Mucosa of rectum (tissue), 2 donors: ENCODE data around the gene SPAG9.
"Not testable (repeated sequence)": the region's sequence is repeated elsewhere in the genome, so short reads cannot be mapped to it uniquely, and the experiment has no call there.

ENCODE experiments used
- H3K27ac ChIP-seq, 2 donors: one replicate each; pipeline ENCODE4 v1.7.0; 2013; ENCODE audit warnings: inconsistent platforms in 2 of 2, low read depth in 2 of 2, low read length in 2 of 2
- H3K27me3 ChIP-seq, 2 donors: one replicate each; pipeline ENCODE4 v1.7.0; 2013; ENCODE audit warnings: low read length in 2 of 2; ENCODE audit not compliant: control insufficient read depth in 2 of 2, insufficient read depth in 2 of 2
- H3K36me3 ChIP-seq, 2 donors: one replicate each; pipeline ENCODE4 v1.7.0; 2013; ENCODE audit warnings: low read length in 2 of 2; ENCODE audit not compliant: control insufficient read depth in 2 of 2, insufficient read depth in 2 of 2
- H3K4me1 ChIP-seq, 2 donors: one replicate each; pipeline ENCODE4 v1.7.0; 2013; ENCODE audit warnings: low read length in 2 of 2, mild to moderate bottlenecking in 1 of 2; ENCODE audit not compliant: control insufficient read depth in 2 of 2, insufficient read depth in 2 of 2
- H3K4me3 ChIP-seq, 2 donors: one replicate each; pipeline ENCODE4 v1.7.0; 2013; ENCODE audit warnings: low read length in 2 of 2
- H3K9ac ChIP-seq, 2 donors: one replicate each; pipeline ENCODE4 v1.7.0; 2013; ENCODE audit warnings: low read length in 2 of 2, low read depth in 1 of 2, mild to moderate bottlenecking in 1 of 2
- H3K9me3 ChIP-seq, 2 donors: one replicate each; pipeline ENCODE4 v1.7.0; 2013; ENCODE audit warnings: low read length in 2 of 2; ENCODE audit not compliant: control insufficient read depth in 2 of 2
- donor health status: healthy.
- donor health status: Normal muscosa, but diverticular disease.

SPAG9 gene

DNA sequence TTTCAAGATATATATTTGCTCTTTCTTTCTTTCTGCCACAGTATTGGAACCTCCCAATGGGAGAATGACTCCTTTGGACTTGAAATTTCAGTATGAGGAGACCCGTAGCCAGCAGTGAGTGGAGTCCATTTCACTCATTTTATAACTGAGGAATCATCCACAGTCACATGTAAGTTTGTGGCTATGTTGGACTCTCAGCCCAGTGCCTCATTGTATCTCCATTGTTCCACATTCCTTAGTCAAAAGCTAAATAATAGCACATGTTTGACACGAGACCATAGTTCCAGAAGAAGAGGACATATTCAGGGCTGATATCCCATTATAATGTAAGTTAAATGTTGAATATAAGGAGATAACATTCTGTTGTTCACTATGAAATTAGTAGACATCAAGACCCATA, 12.7 kb upstream of the SPAG9 start:
- Histone ChIP-seq H3K36me3 (no peaks in the 10 kb centered on the region), H3K9me3 (no peaks in the 10 kb centered on the region), H3K9ac (no peak overlapping the region), H3K4me1 (peaks cover 0 to 10% of the 10 kb centered on the region in 2 donors), H3K27me3 (no peaks in the 10 kb centered on the region), H3K4me3 (no peak overlapping the region), H3K27ac (peak overlapping the region in 1 of 2 donors; percentile 21)

- no peak overlapping the region for H3K4me3 ChIP-seq
- no peaks in the 10 kb centered on the region for H3K27me3 ChIP-seq
- peaks cover 1 to 10% of the 10 kb centered on the region in 2 donors for H3K4me1 ChIP-seq
- H3K36me3 ChIP-seq, result no peaks in the 10 kb centered on the region
- peak overlapping the region in 1 of 2 donors; percentile 29 for H3K27ac ChIP-seq
- H3K9me3 ChIP-seq, result no peaks in the 10 kb centered on the region
- no peak overlapping the region for H3K9ac ChIP-seq
These were observed 12.3 kb upstream of the SPAG9 start for GRCh38 chr17:51132964-51133319.

GRCh38 chr17:51128076-51128475, 7.4 kb upstream of the SPAG9 start:
- Histone ChIP-seq H3K4me3 (no peak overlapping the region), H3K27me3 (no peaks in the 10 kb centered on the region), H3K9ac (no peak overlapping the region), H3K4me1 (peaks cover 5 to 19% of the 10 kb centered on the region in 2 donors), H3K27ac (no peak overlapping the region), H3K36me3 (no peaks in the 10 kb centered on the region), H3K9me3 (no peaks in the 10 kb centered on the region)

- no peak overlapping the region for H3K4me3 ChIP-seq
- no peaks in the 10 kb centered on the region for H3K9me3 ChIP-seq
- H3K9ac ChIP-seq, result peak overlapping the region in 1 of 2 donors; percentile 33
- H3K27ac ChIP-seq, result peak overlapping the region in 1 of 2 donors; percentile 52
- peaks cover 14 to 21% of the 10 kb centered on the region in 2 donors for H3K4me1 ChIP-seq
- no peaks in the 10 kb centered on the region for H3K36me3 ChIP-seq
- no peaks in the 10 kb centered on the region for H3K27me3 ChIP-seq
These were observed 4.2 kb upstream of the SPAG9 start for GRCh38 chr17:51124640-51125503.

DNA sequence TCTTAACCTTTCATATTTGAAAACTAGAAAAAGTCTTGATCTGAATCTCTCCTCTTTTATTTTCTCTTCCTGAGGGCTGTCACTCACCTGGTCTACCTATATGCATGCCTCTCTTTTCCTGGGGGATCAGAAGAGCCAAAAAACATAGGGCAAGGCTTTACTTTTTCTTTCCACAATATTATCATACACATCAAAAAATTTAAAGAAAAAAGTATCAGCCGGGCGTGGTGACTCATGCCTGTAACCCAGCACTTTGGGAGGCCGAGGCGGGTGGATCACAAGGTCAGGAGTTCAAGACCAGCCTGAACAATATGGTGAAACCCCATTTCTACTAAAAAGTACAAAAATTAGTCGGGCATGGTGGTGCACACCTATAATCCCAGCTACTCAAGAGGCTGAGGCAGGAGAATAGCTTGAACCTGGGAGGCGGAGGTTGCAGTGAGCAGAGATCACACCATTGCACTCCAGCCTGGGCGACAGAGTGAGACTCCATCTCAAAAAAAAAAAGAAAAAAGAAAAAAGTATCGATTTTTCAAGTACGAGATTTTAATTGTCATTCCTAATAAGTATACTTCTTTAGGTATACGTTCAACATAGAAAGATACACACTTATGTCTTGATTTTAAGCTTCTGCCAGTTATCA, 1.9 kb upstream of the SPAG9 start:
- not testable (repeated sequence) for H3K27me3 ChIP-seq, H3K36me3 ChIP-seq, H3K9me3 ChIP-seq
- Histone ChIP-seq H3K4me3 (peak overlapping the region; percentile 79 to 93), H3K9ac (peak overlapping the region; percentile 93 to 99), H3K27ac (peak overlapping the region; percentile 100), H3K4me1 (peaks cover 29 to 37% of the 10 kb centered on the region in 2 donors)

DNA sequence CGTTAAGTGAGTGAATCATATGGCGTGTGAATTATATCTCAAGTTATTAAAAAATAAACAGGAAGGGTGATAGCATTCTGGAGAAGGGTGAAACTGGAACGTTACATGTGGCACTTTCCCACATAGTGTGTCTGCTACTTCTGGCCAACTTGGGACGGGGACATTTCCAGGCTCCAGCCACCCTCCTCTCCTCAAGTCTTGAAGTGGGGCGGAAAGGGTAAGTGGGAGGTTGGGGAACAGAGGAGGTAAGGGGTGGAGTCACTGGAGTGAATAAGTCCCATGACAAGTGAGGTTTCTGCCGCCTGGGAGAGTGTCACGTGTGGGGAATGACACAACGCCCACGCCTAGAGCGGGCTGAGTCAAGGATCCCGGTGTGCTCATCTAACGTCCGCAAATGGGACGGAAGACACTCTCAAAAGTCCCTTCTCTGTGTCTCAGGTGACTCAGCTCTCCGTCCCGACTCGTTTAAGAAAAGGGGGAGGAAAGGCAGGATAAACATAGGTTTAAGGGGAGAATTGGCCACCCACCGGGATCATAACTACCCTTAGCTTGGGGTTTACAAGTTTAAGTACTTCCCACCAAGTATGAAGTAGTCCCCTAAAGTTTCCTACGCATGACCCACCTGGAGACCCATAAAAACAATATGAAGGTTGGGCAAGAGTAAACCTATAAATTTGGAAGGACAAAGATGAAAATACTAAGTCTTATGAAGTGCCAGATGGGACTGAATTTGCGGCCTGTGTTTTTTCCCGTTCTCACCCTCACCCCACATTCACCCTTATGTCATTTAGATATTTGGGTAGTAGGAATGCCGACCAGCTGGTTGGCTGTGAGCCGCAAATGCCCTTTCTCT, 1.2 kb upstream of the SPAG9 start:
- no peaks in the 10 kb centered on the region for H3K27me3 ChIP-seq
- H3K36me3 ChIP-seq, result no peaks in the 10 kb centered on the region
- H3K9me3 ChIP-seq, result no peaks in the 10 kb centered on the region
- peak overlapping the region; percentile 100 for H3K27ac ChIP-seq
- H3K4me1 ChIP-seq, result peaks cover 29 to 37% of the 10 kb centered on the region in 2 donors
- peak overlapping the region; percentile 79 to 93 for H3K4me3 ChIP-seq
- H3K9ac ChIP-seq, result peak overlapping the region; percentile 93 to 99

DNA sequence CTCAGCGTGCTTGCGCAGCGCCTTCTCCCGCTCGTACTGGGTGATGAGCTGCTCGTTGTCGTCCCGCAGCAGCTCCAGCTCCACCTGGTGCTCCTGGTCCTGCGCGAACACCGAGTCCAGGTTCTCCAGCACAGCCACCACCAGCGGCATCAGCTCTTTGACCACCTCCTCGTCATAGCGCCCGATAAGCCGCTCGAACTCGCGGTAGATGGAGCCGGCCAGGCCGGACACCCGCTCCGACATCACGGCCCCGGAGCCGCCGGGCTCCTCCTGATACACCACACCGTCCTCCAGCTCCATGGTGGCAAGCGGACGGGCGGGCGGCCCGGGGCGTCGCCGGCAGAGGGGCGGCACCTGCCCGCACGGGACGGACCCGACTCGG, 320 bp downstream of the SPAG9 start:
- H3K4me3 ChIP-seq, result peak overlapping the region; percentile 81 to 97
- H3K27me3 ChIP-seq, result no peaks in the 10 kb centered on the region
- H3K9me3 ChIP-seq, result no peaks in the 10 kb centered on the region
- H3K9ac ChIP-seq, result peak overlapping the region; percentile 92 to 99
- H3K4me1 ChIP-seq, result peaks cover 25 to 28% of the 10 kb centered on the region in 2 donors
- no peaks in the 10 kb centered on the region for H3K36me3 ChIP-seq
- peak overlapping the region; percentile 97 to 99 for H3K27ac ChIP-seq

- no peaks in the 10 kb centered on the region for H3K9me3 ChIP-seq
- peak overlapping the region; percentile 92 to 99 for H3K9ac ChIP-seq
- H3K27me3 ChIP-seq, result no peaks in the 10 kb centered on the region
- peak overlapping the region; percentile 97 to 99 for H3K27ac ChIP-seq
- no peaks in the 10 kb centered on the region for H3K36me3 ChIP-seq
- peaks cover 25 to 28% of the 10 kb centered on the region in 2 donors for H3K4me1 ChIP-seq
- peak overlapping the region; percentile 81 to 97 for H3K4me3 ChIP-seq
These were observed 982 bp downstream of the SPAG9 start for GRCh38 chr17:51119415-51120356.
